GM18951 (cell line): ENCODE measurements around the gene GSG1L.

Experiments used
- POLR2A ChIP-seq: IDR thresholded peaks from 4 replicates; pipeline ENCODE4 v1.6.1; 2011; ENCODE audit warnings: mild to moderate bottlenecking; ENCODE audit not compliant: insufficient read length, insufficient read depth; ENCODE audit errors: extremely low read depth
- in situ Hi-C: fragments of 300-500 bp; cut with MboI; formaldehyde crosslinking; loops from one replicate; pipeline ENCODE4 v1.12.0; 2022; ENCODE audit warnings: low sequenced_read_pairs, mixed read lengths, inconsistent platforms; ENCODE audit not compliant: unreplicated experiment

Gene GSG1L

GRCh38 chr16:28011223-28011622 lies 52.3 kb downstream of the GSG1L start:
- in situ Hi-C loops, result no loop called here

GRCh38 chr16:28010671-28011070 lies 52.8 kb downstream of the GSG1L start:
- no peak for TF ChIP-seq POLR2A
- in situ Hi-C loops, result no loop called here

More at GRCh38 chr16:28011223-28011622, 52.3 kb downstream of the GSG1L start:
- no peak for TF ChIP-seq POLR2A

GRCh38 chr16:28009586-28010373 lies 53.7 kb downstream of the GSG1L start:
- no peak for TF ChIP-seq POLR2A
- in situ Hi-C loops, result no loop called here

GRCh38 chr16:28003923-28004322 lies 59.6 kb downstream of the GSG1L start:
- in situ Hi-C loops, result no loop called here
- TF ChIP-seq POLR2A, result no peak

GRCh38 chr16:28003021-28003865 lies 60.3 kb downstream of the GSG1L start:
- in situ Hi-C loops, result no loop called here
- TF ChIP-seq POLR2A, result no peak

- no peak for TF ChIP-seq POLR2A
- in situ Hi-C loops, result no loop called here
Observed at GRCh38 chr16:28001642-28002041, 61.9 kb downstream of the GSG1L start.

GRCh38 chr16:28001184-28001583 lies 62.3 kb downstream of the GSG1L start:
- in situ Hi-C loops, result no loop called here
- TF ChIP-seq POLR2A, result no peak

GRCh38 chr16:28000314-28001169 lies 63.0 kb downstream of the GSG1L start:
- in situ Hi-C loops, result no loop called here
- no peak for TF ChIP-seq POLR2A

GRCh38 chr16:27999687-28000086 lies 63.8 kb downstream of the GSG1L start:
- no peak for TF ChIP-seq POLR2A
- in situ Hi-C loops, result no loop called here

- in situ Hi-C loops, result no loop called here
- no peak for TF ChIP-seq POLR2A
Observed at GRCh38 chr16:27995378-27995777, 68.1 kb downstream of the GSG1L start.

- no peak for TF ChIP-seq POLR2A
- in situ Hi-C loops, result no loop called here
Observed at GRCh38 chr16:27994686-27995085, 68.8 kb downstream of the GSG1L start.

- TF ChIP-seq POLR2A, result no peak
- in situ Hi-C loops, result no loop called here
Observed at GRCh38 chr16:27993587-27993986, 69.9 kb downstream of the GSG1L start.

- no peak for TF ChIP-seq POLR2A
Observed at GRCh38 chr16:27991876-27992275, 71.6 kb downstream of the GSG1L start.

GRCh38 chr16:27985981-27986380 lies 77.5 kb downstream of the GSG1L start:
- no peak for TF ChIP-seq POLR2A
- in situ Hi-C loops, result no loop called here

More at GRCh38 chr16:27991876-27992275, 71.6 kb downstream of the GSG1L start:
- in situ Hi-C loops, result no loop called here
